Right lung (tissue), 5 donors: ENCODE results near the gene BAIAP2L1. TPM values are rescaled to one million over a fixed set of nuclear protein-coding genes. Genes with fewer than 3 reads are reported as not detected.

ENCODE experiments used
- DNase-seq, 2 donors: peaks; one replicate each; pipeline ENCODE4 v3.0.0-alpha.2; 2013
- polyA plus RNA-seq, 5 donors: library from polyadenylated mRNA; unstranded; fragments of 120-200 nt; gene quantifications; one replicate each; pipeline versions ENCODE4 v1.2.1 to v1.2.3, GENCODE V29; 2013; ENCODE audit warnings: inconsistent platforms in 1 of 5, low replicate concordance in 1 of 5; ENCODE audit not compliant: insufficient read length in 5 of 5, insufficient read depth in 1 of 5

The BAIAP2L1 gene
- polyA plus RNA-seq, 5 donors = 18.7 to 23.7 (median 20.6) TPM

DNA sequence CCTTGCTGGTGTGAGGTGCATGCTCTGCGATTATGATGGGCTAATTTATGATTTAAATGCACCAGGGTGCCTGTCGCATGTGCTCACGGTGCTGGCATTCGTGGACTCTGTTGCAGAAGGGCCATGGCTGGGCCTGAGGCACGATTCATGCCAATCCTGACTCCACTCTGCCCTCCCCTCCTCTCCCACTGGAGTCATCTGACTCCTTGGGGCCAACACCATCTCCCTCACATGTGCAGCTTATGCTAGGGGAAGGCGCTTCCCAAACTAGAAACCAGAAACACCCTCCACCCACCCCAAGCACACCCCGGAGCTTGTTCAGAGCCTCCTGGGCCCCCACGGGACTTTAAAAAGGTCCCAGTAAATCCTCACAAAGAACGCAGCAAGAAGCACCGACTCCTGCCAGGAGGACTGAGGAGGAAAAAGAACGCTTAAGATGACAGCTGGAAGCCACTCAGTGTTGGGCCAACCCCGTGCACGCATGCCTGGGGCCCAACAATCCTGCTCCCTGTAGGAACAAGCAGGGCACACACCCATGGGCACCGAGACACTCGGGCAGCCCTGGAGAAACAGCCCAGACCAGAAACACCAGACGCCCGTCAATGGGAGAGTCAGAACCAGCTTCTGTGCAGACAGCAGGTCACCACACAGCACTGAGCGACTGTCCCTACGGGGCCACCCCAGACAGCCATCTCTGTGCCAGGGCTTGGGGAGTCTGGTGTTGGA is 105.3 kb downstream of the BAIAP2L1 start:
- DNase-seq = no peak

DNA sequence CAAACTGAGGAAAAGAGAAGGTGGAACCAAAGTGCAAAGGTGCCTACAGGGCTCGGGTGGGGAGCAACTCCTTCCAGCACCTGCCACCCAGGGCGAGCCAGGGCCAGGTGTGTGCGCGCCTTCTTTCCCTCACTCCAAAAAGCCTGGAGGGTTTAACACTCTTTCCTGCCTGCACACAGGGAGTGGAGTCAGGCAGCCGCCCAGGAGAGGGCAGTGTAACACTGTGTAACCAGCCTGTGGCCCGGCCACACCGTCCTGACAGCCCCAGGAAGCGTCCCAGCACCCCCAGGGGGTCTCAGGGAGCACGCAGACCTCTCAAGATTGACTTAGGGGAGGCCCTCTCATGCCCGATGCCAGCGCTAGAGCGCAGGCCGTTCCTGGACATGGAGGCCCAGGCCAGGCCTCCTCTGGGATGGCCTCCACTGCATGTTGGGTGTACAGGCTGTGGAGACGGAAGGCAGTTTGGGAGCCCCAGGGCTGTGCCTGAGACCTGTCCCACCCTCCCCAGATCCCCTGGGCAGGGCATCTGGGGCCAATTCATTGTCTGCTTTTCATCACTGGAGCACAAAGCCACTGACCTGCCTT is 106.0 kb downstream of the BAIAP2L1 start:
- DNase-seq = no peak

DNA sequence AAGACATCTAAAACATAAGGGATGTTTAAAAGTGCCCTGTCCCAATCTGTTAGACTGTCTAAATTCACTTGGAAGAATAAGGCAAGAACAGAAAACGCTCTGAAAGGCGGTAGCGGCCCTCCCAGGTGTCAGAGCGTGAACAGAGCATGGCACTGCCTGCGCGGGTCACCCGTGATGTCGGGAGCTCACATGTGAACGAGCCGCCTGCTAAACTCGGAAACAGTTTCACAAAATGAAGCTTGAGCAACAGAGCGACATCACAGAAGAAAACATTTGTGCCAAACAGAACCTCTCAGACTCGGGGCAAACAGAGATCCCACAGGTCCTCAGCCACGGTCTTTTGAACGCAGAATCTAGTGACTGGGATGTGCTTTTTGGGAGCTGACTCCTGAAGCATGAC is 106.6 kb downstream of the BAIAP2L1 start:
- DNase-seq = no peak

DNA sequence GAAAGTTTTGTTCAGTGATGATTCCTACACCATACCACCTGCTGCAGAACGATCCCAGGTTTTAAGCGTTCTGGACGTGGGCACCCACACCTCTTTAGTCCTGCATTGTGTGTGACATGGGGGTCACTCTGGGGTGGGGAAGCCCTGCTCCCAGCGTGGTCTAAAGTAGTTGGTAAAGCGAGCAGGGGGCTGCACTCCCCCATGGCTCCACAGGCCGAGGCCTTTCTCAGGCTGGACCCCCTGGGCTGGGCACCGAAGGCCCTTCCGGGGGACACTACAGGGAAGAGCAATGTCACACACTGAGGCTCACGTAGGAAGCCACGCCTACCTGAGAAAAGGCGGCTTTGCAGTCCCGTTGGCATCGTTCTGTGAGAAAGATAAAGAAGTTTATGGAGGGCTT is 107.1 kb downstream of the BAIAP2L1 start:
- DNase-seq = no peak

GRCh38 chr7:98293265-98293664 is 107.6 kb downstream of the BAIAP2L1 start:
- DNase-seq = no peak

- no peak for DNase-seq
These were observed 109.2 kb downstream of the BAIAP2L1 start for GRCh38 chr7:98291717-98292116.

DNA sequence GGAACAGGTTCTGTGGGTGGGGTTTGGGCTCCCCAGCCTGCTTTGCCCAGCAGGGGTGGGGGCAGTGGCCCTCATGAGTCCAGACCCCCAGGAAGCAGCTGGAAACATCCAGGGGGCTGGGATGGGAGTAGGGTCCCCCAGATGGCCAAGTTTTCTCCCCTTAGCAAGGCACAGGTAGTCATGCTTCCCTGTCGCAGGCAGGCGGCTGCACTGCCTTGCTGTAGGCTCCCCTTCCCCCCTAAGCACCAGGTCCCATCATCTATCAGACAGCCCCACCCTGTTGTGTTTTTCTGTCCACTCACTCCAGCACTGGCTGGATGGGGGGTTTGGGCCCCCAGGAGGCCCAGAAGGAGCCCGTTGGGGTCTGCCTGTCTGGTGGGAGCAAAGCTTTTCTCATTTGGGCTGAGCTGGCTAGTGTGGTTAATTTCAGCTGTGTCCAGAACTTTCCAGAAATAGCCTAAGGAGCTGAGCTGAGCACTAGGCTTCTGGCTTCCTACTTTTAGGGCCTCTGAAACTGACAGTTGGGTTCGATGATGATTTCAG is 111.5 kb downstream of the BAIAP2L1 start:
- DNase-seq = no peak

GRCh38 chr7:98288064-98288823 is 112.6 kb downstream of the BAIAP2L1 start:
- no peak for DNase-seq

DNA sequence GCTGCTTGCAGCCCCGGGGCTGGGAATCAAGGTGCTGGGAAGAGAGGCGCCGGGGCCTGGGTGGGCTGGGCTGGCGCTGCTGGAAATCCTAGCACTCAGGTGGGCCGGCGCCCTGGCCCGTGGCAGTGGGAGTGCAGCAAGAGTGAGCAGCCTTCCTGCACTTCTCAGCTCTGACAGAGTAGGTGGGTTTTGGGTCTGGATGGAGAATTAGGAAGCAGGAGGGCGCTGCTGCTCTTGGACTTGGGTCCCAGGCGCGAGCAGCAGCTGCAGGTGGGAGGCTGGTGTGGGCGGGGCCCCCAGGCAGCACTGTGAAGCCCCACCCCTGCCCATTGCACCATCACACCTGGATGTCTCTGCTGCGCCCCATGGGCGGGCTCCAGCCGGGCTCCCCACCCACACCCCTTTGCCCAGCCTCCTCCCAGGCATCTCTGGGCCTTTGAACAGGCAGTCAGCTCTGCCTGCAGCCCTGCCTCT is 113.4 kb downstream of the BAIAP2L1 start:
- DNase-seq = no peak

GRCh38 chr7:98286701-98287485 is 114.0 kb downstream of the BAIAP2L1 start:
- no peak for DNase-seq

GRCh38 chr7:98286093-98286539 is 114.8 kb downstream of the BAIAP2L1 start:
- DNase-seq = no peak

- no peak for DNase-seq
These were observed 115.5 kb downstream of the BAIAP2L1 start for GRCh38 chr7:98285157-98286092.

- DNase-seq = no peak
These were observed 116.4 kb downstream of the BAIAP2L1 start for GRCh38 chr7:98284335-98285036.

DNA sequence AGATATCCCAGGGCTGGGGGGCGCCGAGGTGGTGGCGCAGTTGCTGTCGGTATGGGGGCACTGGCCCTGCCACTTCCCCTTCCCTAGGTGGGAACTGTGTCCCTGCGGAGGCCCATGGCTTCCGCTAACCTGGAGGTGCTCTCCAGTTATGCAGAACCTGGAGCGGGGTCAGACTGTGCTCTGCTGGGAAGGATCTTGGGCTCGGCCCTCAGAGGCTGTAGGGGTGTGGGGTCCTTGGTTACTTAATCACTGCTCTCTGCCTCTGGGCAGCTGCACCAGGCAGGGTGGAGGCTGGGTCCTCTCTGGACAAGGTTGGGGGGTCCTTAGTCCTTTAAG is 117.0 kb downstream of the BAIAP2L1 start:
- no peak for DNase-seq

GRCh38 chr7:98283127-98283886 is 117.6 kb downstream of the BAIAP2L1 start:
- DNase-seq = no peak

DNA sequence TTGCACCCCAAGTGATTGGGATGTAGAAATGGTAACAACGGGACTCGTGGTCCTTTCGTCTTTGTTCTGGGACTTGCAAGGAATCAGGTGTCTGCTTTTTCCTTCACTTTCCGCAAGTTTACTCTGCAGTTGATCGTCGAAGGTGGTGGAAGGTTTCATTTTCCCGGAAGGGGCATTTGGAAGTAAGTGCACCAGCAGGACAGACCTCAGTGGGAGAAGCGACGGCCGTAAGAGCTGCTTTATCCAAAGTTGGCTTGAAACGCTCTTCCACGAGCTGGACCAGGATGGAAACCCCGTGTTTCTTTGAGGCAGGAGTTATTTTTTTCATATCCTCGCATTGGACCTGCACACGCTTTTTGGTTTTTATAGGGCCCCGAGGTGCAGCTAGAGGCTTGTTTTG is 118.2 kb downstream of the BAIAP2L1 start:
- no peak for DNase-seq

- DNase-seq = no peak
These were observed 118.9 kb downstream of the BAIAP2L1 start for GRCh38 chr7:98281757-98282606.
